ENCODE measurements around the gene ARHGEF28.

DNA sequence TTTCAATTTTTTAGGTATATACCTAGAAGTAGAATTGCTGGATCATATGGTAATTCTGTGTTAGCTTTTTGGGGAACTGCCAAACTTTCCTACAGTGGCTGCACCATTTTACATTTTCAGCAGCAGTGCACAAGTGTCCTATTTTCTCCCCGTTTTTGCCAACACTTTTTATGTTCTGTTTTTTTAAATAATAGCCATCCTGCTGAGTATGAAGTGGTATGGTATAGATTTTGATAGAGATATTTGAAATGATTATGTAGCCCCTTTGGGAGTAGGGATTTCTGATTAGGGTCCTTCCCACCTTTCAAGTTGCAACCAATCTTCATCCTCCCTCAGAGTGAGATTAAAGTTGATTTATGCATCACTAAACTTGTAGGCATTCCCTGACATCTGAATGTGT is 76.5 kb downstream of the ARHGEF28 start:
- TF ChIP-seq, protein P1, sequence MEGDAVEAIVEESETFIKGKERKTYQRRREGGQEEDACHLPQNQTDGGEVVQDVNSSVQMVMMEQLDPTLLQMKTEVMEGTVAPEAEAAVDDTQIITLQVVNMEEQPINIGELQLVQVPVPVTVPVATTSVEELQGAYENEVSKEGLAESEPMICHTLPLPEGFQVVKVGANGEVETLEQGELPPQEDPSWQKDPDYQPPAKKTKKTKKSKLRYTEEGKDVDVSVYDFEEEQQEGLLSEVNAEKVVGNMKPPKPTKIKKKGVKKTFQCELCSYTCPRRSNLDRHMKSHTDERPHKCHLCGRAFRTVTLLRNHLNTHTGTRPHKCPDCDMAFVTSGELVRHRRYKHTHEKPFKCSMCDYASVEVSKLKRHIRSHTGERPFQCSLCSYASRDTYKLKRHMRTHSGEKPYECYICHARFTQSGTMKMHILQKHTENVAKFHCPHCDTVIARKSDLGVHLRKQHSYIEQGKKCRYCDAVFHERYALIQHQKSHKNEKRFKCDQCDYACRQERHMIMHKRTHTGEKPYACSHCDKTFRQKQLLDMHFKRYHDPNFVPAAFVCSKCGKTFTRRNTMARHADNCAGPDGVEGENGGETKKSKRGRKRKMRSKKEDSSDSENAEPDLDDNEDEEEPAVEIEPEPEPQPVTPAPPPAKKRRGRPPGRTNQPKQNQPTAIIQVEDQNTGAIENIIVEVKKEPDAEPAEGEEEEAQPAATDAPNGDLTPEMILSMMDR (IDR thresholded peaks at IDR 0.05), result no peak
- TF ChIP-seq POLR2AphosphoS5 (IDR thresholded peaks at IDR 0.05), result no peak
- TF ChIP-seq POLR2A (IDR thresholded peaks at IDR 0.05), result no peak
- no peak for TF ChIP-seq EP300 (IDR thresholded peaks at IDR 0.05)

Data from upper lobe of left lung (tissue), 4 donors.